ENCODE measurements around the gene THOC6.
"Not testable (repeated sequence)": the region's sequence is repeated elsewhere in the genome, so short reads cannot be mapped to it uniquely, and the experiment has no call there.

THOC6 gene

DNA sequence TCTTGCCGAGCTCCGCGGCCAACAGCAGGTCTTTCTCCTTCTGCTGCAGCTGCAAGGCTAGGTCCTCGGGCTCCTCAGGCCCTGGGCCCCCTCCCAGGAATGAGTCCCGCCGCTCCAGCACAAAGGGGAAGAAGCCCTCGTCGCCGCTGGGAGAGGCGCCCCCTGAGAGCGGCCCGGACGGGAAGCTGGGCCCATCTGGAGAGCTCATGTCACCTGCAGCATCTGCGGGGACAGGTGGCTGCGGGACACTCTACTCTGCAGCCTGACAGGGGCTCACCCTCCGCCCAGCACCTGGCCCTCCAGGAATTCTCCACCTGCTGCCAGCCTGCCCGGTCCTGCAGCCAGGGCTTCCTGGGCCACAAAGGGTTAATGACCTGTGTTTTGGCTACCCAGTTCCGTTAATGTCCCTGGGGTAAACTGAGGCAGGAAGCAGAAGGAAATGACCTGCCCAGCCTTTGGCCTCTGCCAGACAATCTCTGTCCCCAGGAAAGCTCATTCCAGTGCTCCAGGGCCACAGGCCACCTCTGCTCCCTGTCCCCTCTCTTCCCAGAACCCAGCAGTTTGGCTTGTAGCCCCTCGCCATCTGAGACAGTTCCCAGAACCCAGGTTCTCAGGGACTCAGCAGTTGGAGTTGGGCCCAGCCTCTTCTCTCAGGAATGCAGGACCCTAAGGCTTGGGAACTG, 11.6 kb downstream of the THOC6 start:
- no peak for DNase-seq

DNA sequence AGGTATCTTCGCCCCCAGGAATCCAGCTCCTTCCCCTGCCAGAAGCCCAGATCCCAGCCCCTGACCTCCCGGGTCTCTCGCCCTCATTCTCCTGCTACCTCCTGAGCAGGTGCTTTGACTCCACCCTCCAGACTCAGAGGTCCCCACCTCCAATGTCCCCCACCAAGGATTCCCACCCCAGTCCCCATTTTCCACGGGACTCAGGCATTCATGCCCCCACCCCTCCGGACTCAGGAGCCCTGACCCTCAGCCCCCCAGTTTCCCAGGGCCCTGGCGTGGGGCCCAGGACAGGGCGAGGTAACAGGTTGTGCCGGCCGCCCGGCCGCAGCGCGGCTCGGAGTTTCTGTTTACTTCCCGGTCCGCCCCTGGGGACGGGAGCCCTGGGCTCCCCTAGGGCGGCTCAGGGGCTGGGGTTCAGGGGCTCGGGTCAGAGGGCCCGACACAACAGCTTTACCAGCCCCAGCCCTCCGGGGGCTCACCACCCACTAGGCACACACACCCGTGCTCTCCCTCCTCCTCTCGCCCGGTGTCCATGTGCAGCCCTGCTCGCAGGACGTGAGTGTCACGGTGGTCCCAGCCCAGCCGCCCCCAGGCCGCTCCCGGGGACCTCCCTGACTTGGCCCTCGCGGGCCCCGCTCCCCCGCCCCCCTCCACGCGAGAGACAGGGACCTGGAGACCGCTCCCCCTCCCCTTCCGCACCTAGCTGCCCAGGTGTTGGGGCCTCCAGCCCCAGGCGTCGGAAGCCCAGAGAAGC, 12.3 kb downstream of the THOC6 start:
- DNase-seq = peak; percentile 52

DNA sequence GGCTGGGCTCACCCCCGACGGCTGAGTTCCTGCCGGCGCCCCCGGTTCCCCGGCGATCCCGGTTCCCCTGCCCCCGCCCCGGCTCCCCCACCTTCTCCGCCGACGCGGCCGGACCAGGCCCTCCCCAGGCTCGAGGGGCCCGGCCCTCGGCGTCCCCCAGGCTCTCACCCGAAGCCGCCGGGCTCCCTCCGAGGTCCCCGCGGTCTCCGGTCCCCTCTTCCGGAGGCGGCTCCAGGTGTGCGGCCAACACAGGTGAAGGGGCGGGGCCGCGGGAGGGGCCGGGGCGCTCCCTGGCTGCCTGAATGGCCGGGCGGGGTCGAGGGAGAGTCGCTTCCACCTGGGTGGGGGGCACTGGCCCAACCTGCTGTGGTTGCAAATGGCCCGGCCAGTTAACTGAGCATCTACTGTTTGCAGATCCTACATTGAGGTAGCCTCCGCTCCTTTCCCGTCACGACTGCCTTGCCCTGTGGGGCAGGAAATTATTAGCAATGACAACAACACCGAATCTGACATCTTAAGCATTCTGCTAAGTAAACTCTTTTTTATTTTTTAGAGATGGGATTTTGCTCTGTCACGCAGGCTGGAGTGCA, 13.0 kb downstream of the THOC6 start, which contains the start of gene BICDL2:
Gene BICDL2 (minus strand): TSS at position 219 of the 590 bp plus-strand sequence. CDS start 1,448 bp downstream, outside the sequence.
- DNase-seq = peak; percentile 66

DNA sequence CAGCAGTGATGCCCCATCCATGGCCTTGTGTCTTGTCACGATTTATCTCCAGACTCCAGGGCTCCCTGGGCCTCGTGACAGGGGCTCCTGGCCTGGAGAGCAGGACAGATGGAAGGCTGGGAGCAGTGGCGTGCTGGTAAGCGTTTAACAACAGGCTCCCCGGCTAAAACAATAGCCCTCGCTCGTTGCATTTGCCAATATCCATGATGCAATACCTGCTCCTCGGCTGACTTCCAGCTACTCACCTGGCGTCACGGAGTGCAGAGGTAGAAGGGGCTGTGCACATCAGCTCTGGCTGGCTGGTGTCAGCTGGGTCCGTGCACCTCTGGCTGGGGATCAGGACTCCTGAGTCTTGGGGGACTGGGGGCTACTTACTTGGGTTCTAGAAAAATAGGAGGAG, 14.4 kb downstream of the THOC6 start:
- DNase-seq = peak; percentile 91

DNA sequence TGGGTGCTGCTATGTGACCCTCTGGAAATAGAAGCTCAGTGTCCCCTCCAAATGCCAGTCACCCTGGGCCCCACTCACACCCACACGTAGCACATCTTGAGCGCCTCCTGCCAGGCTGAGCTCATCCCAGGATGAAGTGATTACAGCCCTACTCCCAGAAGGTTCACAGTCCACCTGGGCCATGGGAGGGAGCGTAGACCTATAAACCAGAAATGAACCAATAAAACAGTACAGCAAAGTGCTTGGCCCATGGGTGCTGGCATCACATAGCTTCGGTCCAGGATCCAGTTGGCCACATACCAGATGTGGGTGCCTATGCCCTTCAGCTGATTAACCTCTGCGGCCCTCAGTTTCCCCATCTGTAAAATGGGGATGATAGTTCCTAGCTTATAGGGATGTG, 15.1 kb downstream of the THOC6 start:
- DNase-seq = no peak

DNA sequence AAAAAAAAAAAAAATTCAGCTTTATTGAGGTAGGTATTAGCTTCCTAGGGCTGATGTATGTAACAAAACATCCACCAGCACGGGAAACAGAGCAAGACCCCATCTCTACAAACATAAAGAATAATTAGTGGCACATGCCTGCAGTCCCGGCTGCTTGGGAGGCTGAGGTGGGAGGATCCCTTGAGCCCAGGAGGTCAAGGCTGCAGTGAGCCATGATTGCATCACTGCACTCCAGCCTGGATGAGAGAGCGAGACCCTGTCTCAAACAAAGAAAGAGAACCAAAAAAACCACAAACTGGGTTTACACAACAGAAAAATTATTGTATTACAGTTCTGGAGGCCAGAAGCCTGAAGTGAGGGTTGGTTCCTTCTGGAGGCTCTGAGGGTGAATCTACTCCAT, 18.5 kb downstream of the THOC6 start:
- DNase-seq = no peak

DNA sequence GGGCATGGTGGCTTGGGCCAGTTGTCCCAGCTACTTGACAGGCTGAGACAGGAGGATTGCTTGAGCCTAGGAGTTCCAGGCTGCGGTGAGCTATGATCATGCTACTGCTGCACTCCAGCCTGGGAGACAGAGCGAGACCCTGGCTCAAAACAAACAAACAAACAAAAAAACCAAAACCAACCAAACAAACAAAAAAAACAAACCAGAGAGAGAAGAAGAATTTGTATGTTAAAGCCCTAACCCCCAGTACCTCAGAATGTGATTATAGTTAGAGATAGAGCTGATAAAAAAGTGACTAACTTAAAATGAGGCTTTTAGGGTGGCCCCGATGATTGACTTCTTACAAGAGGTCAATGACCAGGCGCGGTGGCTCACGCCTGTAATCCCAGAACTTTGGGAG, 20.9 kb downstream of the THOC6 start:
- no peak for DNase-seq

DNA sequence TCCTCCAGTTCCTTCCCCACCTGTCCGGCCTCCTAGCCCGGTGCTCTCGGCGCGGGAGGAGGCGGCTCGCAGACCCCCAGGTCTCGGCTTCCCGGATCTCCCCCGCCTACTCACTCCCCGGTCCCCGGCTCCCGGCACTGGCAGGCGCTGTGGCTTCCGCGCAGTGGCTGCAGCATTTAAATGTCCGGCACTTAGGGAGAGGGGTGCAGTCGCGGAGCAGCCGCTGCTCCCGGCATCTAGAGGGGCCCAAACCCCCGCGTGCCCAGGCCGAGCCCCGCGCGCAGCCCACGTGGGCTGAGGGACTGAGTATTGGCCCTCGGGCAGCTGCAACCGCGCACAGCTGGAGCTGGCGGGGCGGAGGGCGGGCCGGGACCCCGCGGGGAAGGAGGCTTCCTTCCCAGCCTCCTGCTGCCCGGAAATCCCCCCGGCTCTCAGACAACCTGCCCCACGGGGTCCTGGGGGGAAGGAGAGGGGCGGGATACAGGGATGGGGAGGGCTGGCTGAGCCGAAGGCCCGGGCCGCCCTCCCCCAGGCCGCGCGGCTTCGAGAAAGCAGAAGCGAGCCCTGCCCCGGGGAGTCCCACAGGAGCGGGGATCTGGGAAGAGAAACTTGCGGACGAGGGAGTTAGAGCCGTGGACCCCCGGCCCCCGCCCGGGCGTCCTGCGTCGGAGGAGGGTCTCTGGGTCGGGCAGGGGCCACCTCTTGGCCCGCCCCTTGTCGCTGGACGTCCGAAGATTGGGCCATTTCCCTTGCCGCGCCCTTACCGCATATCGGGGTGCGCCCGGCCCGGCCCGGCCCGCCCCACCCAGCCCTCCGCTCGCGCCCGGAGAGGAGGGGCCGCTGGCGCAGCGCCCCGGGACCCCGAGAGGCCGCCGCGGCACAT, 22.2 kb downstream of the THOC6 start, which contains the start of gene MMP25:
Gene MMP25 (plus strand): TSS at position 804 of the 883 bp plus-strand sequence. CDS start 357 bp downstream, outside the sequence.
- peak; percentile 64 for DNase-seq

DNA sequence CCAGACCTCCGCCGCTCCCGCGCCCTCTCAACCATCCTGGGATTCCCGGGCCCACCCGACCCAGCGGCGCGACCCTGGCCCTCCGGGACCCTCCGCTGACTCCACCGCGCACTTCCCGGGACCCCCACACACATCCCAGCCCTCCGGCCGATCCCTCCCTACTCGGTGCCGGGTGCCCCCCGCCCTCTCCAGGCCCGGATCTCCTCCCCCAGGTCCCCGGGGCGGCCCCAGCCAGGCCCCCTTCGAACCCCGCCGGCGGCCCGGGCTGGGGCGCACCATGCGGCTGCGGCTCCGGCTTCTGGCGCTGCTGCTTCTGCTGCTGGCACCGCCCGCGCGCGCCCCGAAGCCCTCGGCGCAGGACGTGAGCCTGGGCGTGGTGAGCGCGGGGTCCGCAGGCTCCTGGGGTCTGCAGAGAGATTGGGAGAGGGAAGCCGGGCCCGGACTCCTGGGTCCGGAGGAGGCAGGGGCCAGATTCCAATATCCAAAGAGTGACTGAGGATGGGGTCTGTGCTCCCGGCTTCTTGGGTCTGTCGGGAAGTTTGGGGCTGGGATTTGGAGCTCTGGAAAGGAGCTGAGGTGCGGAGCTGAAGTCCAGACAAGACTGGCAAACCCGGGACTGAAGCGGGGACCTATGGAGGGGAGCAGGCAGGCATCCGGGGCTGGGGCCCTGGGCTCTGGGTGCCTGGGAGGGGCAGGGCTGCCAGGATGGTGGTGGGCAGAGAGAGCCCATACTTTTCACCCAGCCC, 23.0 kb downstream of the THOC6 start:
- no peak for DNase-seq

DNA sequence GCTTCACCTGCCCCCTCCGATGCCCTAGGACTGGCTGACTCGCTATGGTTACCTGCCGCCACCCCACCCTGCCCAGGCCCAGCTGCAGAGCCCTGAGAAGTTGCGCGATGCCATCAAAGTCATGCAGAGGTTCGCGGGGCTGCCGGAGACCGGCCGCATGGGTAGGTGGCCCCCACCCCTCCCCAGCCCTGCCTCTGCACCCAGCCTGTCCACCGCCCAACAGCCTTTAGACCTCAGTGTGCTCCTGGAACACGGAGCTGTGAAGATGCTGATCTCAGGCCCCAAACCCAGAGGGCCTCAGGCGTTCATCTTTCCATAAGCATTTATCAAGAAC, 23.5 kb downstream of the THOC6 start:
- no peak for DNase-seq

DNA sequence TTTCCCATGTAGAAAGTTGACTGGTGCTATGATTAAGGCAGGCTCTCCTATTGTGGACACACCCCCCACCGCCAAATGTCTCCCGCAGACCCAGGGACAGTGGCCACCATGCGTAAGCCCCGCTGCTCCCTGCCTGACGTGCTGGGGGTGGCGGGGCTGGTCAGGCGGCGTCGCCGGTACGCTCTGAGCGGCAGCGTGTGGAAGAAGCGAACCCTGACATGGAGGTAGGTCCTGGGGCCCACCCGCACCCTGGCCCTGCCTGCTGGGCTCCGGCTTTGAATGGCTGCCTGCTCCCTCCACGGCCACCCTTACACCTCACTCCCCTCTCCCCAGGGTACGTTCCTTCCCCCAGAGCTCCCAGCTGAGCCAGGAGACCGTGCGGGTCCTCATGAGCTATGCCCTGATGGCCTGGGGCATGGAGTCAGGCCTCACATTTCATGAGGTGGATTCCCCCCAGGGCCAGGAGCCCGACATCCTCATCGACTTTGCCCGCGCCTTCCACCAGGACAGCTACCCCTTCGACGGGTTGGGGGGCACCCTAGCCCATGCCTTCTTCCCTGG, 26.2 kb downstream of the THOC6 start:
- no peak for DNase-seq

DNA sequence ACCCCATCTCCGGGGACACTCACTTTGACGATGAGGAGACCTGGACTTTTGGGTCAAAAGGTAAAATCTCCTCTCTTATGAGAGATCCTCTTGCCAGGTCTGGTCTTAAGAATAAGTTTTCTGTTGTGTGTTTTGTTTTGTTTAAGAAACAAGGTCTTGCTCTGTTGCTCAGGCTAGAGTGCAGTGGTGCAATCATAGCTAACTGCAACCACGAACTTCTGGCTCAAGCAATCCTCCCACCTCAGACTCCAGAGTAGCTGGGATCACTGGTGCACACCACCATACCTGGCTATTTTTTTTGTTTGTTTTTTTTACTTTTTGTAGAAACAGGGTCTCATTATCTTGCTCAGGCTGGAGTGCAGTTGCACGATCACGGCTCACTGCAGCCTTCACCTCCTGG, 26.7 kb downstream of the THOC6 start:
- DNase-seq = no peak

DNA sequence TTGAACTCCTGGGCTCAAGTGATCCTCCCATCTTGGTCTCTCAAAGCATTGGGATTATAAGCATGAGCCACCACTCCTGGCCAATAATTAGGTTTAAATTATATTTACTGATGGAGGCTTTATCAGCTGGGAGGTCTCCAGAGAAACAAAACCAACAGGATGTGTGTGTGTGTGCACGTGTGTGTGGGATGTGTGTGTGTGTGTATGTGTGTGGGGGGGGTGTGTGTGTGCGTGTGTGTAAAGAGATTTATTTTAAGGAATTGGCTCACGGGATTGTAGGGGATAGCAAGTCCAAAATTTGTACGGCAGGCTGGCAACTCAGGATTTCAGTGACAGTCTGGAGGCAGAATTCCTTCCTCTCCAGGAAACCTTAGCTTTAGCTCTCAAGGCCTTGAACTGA, 27.2 kb downstream of the THOC6 start:
- peak; percentile 33 for DNase-seq

DNA sequence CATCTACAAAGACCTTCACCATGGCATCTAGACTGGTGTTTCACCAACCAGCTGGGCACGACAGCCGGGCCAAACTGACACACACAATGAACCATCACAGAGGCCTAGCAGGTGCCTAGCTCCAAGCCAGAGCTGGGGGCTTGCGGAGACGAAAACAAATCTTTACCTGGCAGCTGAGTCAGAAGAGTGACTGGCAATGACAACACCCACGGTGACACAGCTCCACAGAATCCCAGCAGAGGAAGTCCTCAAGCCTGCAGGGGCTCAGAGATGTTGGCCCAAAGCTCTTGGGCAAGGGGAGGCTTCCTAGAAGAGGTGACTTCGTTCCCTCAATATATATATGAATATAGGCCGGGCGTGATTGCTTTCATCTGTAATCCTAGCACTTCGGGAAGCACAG, 27.7 kb downstream of the THOC6 start:
- DNase-seq = no peak

DNA sequence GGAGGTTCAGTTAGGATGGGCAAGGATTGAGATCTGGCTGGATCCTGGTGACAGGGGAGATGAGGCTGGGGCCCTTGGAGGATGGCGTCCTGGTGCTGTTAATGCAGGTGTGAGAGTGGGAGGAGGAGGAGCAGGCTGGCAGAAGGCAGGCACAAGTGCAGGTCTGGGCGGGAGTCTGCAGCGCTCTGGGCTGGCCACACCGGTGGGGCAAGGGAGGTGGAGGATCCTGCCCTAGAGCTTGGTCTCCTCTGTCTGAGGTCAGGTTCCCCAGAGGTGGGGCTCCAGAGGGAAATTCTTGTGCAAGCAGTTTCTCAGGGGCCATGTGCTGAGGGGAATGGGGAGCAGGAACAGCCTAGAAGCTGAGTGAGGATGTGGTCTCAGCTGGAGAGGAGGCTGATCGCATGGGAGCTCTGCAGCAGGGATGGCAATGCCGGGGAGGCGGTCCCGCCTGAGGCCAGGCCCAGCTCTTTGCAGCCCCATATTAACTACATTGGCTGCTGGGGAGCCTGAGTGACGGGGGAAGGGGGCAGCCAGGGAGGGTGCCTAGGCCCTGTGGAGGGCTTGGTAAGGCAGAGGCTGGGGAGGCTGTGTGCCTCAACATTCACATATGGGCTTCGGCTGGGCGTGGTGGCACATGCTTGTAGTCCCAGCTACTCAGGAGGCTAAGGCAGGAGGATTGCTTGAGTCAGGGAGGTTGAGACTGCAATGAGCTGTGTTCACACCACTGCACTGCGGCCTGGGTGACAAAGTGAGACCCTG, 28.9 kb downstream of the THOC6 start:
- not testable (repeated sequence) for DNase-seq

DNA sequence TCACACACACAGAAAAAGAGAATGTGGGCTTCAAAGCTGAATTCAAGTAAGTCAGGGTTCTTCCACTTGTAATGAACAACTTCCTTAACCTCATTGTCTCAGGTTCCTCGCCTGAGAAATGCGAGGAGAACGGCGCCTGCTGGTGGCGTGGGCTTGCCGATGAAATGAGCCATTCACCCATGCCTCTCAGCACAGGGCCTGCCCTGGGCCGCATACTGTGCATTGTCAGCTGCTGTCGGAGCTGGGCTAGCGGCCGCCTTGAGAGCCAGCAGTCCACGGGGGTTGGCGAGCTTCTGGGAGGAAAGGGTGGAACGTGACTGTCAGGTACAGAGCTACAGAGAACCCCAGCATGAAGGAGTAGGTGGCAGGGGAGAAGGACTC, 29.5 kb downstream of the THOC6 start:
- not testable (repeated sequence) for DNase-seq

DNA sequence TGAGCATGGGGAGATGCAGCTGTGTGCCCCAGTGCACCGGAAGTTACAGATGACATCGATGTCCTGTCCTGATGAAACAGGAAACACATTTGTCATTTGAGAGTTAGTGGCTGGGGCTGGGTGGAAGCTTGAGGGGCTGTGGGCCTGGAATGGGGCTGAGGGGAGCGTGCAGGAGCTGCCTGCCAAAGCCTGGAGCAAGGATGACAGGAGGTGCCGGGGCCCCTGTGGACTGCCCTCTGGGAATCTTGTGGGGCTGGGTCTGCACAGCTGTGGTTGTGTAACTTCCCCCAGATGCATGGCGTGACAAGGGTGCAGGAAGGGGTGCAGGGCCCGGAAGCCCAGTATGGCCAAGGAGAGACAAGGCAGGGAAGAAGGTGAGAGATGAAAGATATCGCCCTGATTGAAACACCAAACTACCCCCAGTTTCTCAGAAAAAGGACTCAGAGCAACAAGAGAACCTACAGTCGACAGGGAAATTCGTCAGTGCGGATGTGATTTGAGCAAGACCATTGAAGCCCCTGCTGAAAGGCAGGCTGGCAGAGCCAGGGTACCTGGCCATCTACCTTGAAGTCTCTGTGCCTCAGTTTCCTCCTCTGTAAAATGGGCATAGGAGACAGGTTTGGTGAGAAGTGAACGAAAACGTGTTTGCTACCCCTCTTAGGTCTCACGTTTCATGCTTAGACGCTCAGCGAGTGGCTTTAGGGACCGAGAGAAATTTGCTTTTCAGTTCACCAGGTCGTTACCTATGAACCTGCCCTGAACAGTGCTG, 31.3 kb downstream of the THOC6 start:
- no peak for DNase-seq

DNA sequence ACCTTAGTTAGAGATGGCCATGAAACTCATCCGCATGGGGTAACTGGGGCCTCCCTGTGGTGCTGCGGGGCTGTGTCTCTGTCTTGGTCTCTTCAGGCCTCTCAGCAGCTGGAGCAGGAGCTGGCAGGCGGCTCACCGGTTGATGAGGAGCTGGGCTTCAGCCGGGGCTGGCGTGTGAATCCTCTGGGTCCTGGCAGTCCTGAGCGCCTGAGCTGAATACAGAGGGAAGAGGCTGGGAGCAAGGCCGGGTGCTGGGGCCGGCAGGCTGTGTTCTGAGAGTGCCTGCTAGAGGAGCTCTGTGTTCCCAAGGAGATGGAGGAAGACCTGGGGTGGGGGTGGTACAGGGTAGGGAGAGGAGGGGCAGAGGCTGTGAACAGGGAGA, 31.9 kb downstream of the THOC6 start:
- DNase-seq = not testable (repeated sequence)

DNA sequence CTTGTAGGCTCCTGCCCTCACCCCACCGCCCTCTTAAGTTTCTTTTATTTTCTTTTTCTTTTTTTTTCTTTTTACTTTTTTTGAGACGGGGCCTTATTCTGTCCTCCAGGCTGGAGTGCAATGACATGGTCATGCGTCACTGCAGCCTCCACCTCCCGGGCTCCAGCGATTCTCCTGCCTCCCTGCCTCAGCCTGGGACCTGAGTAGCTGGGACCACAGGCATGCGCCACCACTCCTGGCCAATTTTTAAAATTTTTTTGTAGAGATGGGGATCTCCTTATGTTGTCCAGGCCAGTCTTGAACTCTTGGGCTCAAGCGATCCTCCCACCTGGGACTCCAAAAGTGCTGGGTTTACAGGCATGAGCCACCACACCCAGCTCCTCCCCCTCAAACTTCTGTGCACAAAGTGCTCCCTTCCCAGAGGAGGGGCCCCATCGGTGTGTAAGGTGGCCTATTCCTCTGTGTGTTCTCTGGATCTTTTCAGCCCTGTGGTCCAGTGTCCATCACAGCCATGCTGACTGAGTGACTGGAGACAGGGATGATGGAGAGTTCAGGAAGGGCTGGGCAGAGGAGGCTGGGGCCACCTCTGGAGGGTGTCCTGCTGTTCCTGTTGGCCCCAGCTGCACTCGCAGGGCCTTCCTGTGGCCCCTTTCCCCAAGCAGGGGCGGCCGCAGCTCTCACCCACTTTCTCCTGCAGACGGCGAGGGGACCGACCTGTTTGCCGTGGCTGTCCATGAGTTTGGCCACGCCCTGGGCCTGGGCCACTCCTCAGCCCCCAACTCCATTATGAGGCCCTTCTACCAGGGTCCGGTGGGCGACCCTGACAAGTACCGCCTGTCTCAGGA, 32.7 kb downstream of the THOC6 start:
- DNase-seq = no peak
